ENCODE data around the gene MAEA. TPM values are rescaled to one million over a fixed set of nuclear protein-coding genes. Genes with fewer than 3 reads are reported as not detected.

The MAEA gene
- total and polyA plus RNA-seq, 9 of the 15 experiments (the other 6 are each of a cell fraction or from before 2014, with no cell fraction given), result 2.1 to 86.5 (median 45.0) TPM

DNA sequence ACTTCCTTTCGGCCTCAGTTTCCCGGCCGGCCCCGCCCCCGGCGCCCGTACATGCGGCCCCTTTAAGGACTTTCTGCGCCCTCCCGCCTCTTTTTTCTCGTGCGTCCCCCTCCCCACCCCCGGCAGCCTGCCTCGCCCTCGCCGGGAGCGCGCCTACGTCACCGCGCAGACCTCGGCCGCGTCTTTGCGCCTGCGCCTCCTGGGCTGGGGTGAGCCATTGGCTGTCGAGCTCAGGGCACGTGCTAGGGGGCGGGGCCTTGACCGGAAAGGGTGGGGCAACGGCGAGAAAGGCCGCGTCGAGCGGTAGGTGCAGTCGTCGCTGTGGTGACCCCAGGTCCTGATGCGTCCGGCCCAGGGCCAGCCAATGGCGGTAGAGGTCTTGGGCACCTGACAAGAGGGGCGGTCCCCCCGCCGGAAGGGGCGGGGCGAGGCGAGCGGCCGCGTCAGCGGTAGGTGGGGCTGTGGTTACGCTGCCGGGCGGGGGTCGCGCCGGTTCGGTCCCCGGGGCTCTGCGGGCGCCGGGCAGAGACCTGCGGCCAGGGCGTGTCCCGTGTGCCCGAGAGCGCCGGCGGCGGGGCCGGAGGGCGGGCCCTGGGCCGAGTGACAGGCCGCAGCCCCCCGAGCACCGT lies 57.2 kb downstream of the MAEA start, which contains the start of gene UVSSA:
Gene UVSSA, plus strand, starts transcription at position 428 of the 629 bp plus-strand sequence. CDS start 884 bp downstream, outside the sequence.
- 1% methylated on average over 40 of the region's 76 CpGs for WGBS (ENCODE audit: insufficient coverage, low coverage, missing lambda C conversion rate)
- POLR2A ChIA-PET, result interaction anchor here (0.5 to 1.9 kb wide), 6 partner anchors 9 to 518 kb away, joined by 3 to 8 read pairs (median 4); partner anchors contain the start of genes CTBP1 and MAEA
- H2AFZ ChIP-seq (ENCODE audit: low read depth, low read length), result peak within 1 kb of the TSS; percentile 94
- H3K27me3 ChIP-seq (ENCODE audit: control insufficient read depth in 2 of 2, insufficient read depth in 2 of 2, low read length in 2 of 2), result no peaks in the 10 kb centered on the region
- peak; percentile 98 for FAIRE-seq
- in situ Hi-C loops (cut with MboI), result no loop called here
- peaks cover 27% of the 10 kb centered on the region for H3K79me2 ChIP-seq (ENCODE audit: control insufficient read depth, insufficient read depth, low read length)
- H3K9me1 ChIP-seq (ENCODE audit: control insufficient read depth, insufficient read depth, low read length), result peaks cover under 1% of the 10 kb centered on the region
- peak; percentile 95 for ATAC-seq
- peak; percentile 98 to 100 (median 99) for DNase-seq (ENCODE audit: extremely low read depth in 1 of 4, low spot score in 3 of 4)
- peak within 1 kb of the TSS; percentile 92 to 97 for H3K9ac ChIP-seq (ENCODE audit: insufficient read depth in 1 of 2, low read depth in 2 of 2, low read length in 2 of 2)
- H3K4me1 ChIP-seq (replicated peaks in 1 of 2; ENCODE audit: control insufficient read depth in 2 of 2, insufficient read depth in 2 of 2, low read length in 2 of 2), result peaks cover 10 to 55% of the 10 kb centered on the region in 2 experiments
- 0 out of 2 replicates have a peak, but pooled peaks cover 1% of the 10 kb centered on the region for H4K20me1 ChIP-seq (replicated peaks; ENCODE audit: control insufficient read depth, insufficient read depth, low read length)
- H3K4me3 ChIP-seq, result peak within 1 kb of the TSS; percentile 95
- no peaks in the 10 kb centered on the region for H3K9me3 ChIP-seq (replicated peaks; ENCODE audit: control insufficient read depth, insufficient read depth, low read depth, low read length)
- BruUV-seq (replicated peaks), result no TSS peak
- peak within 1 kb of the TSS; percentile 95 for H3K27ac ChIP-seq (ENCODE audit: extremely low read depth, low read depth, low read length)
- H3K4me2 ChIP-seq (ENCODE audit: insufficient read depth, low read length), result peak within 1 kb of the TSS; percentile 97
- CTCF ChIA-PET (ENCODE audit: low intra/inter-chr PET ratio), result no interaction called here
- H3K36me3 ChIP-seq (ENCODE audit: control insufficient read depth, insufficient read depth, low read length), result peaks cover 11% of the 10 kb centered on the region; the same call in 2 of the 3 replicates
- intact Hi-C loops (cut with micrococcal nuclease), result loop anchor here (1.0 to 2.0 kb wide), 4 partner anchors 58 to 217 kb away; partner anchors contain the start of gene MAEA
- TF ChIP-seq, protein P1, sequence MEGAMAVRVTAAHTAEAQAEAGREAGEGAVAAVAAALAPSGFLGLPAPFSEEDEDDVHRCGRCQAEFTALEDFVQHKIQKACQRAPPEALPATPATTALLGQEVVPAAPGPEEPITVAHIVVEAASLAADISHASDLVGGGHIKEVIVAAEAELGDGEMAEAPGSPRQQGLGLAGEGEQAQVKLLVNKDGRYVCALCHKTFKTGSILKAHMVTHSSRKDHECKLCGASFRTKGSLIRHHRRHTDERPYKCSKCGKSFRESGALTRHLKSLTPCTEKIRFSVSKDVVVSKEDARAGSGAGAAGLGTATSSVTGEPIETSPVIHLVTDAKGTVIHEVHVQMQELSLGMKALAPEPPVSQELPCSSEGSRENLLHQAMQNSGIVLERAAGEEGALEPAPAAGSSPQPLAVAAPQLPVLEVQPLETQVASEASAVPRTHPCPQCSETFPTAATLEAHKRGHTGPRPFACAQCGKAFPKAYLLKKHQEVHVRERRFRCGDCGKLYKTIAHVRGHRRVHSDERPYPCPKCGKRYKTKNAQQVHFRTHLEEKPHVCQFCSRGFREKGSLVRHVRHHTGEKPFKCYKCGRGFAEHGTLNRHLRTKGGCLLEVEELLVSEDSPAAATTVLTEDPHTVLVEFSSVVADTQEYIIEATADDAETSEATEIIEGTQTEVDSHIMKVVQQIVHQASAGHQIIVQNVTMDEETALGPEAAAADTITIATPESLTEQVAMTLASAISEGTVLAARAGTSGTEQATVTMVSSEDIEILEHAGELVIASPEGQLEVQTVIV (CRISPR knock-in tag; IDR thresholded peaks at IDR 0.05; ENCODE audit: borderline replicate concordance), result no peak
- TF ChIP-seq FOSL1 (tag; conservative IDR thresholded peaks at IDR 0.05) (no peak; the same call in 1 of the 2 replicates), ZNF57 (CRISPR knock-in tag; IDR thresholded peaks at IDR 0.05) (no peak), ZBTB7A (IDR thresholded peaks at IDR 0.05; ENCODE audit: borderline replicate concordance, control insufficient read depth, low read depth, low read length) (peak; percentile 85), CHD1 (IDR thresholded peaks at IDR 0.05; ENCODE audit: low read length) (no peak), ZNF830 (CRISPR knock-in tag; IDR thresholded peaks at IDR 0.05) (no peak), ZNF133 (CRISPR knock-in tag; IDR thresholded peaks at IDR 0.05) (no peak), GABPA (tag; conservative IDR thresholded peaks at IDR 0.05; ENCODE audit: low read depth) (peak; percentile 96), ZNF644 (tag; IDR thresholded peaks at IDR 0.05; ENCODE audit: low read depth) (no peak), ZSCAN29 (IDR thresholded peaks at IDR 0.05) (no peak), DPF2 (IDR thresholded peaks at IDR 0.05) (no peak), TBP (optimal IDR thresholded peaks at IDR 0.05; ENCODE audit: low read depth, low read length) (no peak), ZNF79 (CRISPR knock-in tag; IDR thresholded peaks at IDR 0.05; ENCODE audit: low read depth) (no peak), ARHGAP35 (IDR thresholded peaks at IDR 0.05; ENCODE audit: partially characterized antibody) (no peak), KLF1 (tag; IDR thresholded peaks at IDR 0.05) (peak; percentile 85; the same call in 1 of the 2 replicates), ZBTB1 (CRISPR knock-in tag; IDR thresholded peaks at IDR 0.05; ENCODE audit: borderline replicate concordance, low read depth) (no peak), BRF1 (IDR thresholded peaks at IDR 0.05; ENCODE audit: borderline replicate concordance, extremely low read depth, insufficient read length) (no peak), TEAD1 (CRISPR knock-in tag; IDR thresholded peaks at IDR 0.05) (peak in 1 of 2 experiments; percentile 65; a peak in 1 of 4 replicates), GTF2A2 (tag; IDR thresholded peaks at IDR 0.05) (no peak), KAT2B (IDR thresholded peaks at IDR 0.05; ENCODE audit: low read depth, low read length) (no peak)
- TF ChIP-seq, protein P2, sequence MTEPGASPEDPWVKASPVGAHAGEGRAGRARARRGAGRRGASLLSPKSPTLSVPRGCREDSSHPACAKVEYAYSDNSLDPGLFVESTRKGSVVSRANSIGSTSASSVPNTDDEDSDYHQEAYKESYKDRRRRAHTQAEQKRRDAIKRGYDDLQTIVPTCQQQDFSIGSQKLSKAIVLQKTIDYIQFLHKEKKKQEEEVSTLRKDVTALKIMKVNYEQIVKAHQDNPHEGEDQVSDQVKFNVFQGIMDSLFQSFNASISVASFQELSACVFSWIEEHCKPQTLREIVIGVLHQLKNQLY (CRISPR knock-in tag; conservative IDR thresholded peaks at IDR 0.05), result 0 out of 4 replicates have a peak, but pooled peaks of 1 of the 2 experiments have one; percentile 15
